ACC112 (cell line): ENCODE measurements around the gene TMEM95.

Experiments used
- H2AFZ ChIP-seq: fragments of 200-600 bp; sonication (generic); one replicate; pipeline ENCODE4 v1.6.0; 2017; ENCODE audit warnings: antibody characterized with exemption, low read length; ENCODE audit not compliant: unreplicated experiment
- H3K27ac ChIP-seq: fragments of 200-600 bp; sonication (generic); 2 replicates; pipeline ENCODE4 v1.5.1; 2014; ENCODE audit warnings: low read depth, mild to moderate bottlenecking, antibody characterized with exemption, low read length, moderate library complexity
- H3K27me3 ChIP-seq: fragments of 200-600 bp; sonication (generic); 2 replicates; pipeline ENCODE4 v1.6.1; 2014; ENCODE audit warnings: mild to moderate bottlenecking, antibody characterized with exemption, low read length, moderate library complexity, mixed read lengths; ENCODE audit not compliant: insufficient read depth
- H3K36me3 ChIP-seq: fragments of 200-600 bp; sonication (generic); 2 replicates; pipeline ENCODE4 v1.6.1; 2016; ENCODE audit warnings: mild to moderate bottlenecking, antibody characterized with exemption, low read length, moderate library complexity, mixed read lengths; ENCODE audit not compliant: insufficient read depth
- H3K4me1 ChIP-seq: fragments of 200-600 bp; sonication (generic); one replicate; pipeline ENCODE4 v1.6.1; 2016; ENCODE audit warnings: low read length, mixed read lengths; ENCODE audit not compliant: insufficient read depth, unreplicated experiment, control insufficient read depth
- H3K4me3 ChIP-seq: fragments of 200-600 bp; sonication (generic); 2 replicates; pipeline ENCODE4 v1.5.1; 2014; ENCODE audit warnings: mild to moderate bottlenecking, low read depth, low read length
- H3K79me2 ChIP-seq: fragments of 200-600 bp; sonication (generic); one replicate; pipeline ENCODE4 v1.6.0; 2016; ENCODE audit warnings: low read length; ENCODE audit not compliant: control insufficient read depth, unreplicated experiment, insufficient read depth

The TMEM95 gene

GRCh38 chr17:7347630-7348477 lies 7.1 kb upstream of the TMEM95 start:
- Histone ChIP-seq H2AFZ (no peak overlapping the region), H3K36me3 (no peaks in the 10 kb centered on the region), H3K27ac (no peak overlapping the region), H3K27me3 (peaks cover 10% of the 10 kb centered on the region; the same call in 1 of the 2 replicates), H3K4me1 (peaks cover 12% of the 10 kb centered on the region), H3K4me3 (no peak overlapping the region), H3K79me2 (peaks cover 15% of the 10 kb centered on the region)

DNA sequence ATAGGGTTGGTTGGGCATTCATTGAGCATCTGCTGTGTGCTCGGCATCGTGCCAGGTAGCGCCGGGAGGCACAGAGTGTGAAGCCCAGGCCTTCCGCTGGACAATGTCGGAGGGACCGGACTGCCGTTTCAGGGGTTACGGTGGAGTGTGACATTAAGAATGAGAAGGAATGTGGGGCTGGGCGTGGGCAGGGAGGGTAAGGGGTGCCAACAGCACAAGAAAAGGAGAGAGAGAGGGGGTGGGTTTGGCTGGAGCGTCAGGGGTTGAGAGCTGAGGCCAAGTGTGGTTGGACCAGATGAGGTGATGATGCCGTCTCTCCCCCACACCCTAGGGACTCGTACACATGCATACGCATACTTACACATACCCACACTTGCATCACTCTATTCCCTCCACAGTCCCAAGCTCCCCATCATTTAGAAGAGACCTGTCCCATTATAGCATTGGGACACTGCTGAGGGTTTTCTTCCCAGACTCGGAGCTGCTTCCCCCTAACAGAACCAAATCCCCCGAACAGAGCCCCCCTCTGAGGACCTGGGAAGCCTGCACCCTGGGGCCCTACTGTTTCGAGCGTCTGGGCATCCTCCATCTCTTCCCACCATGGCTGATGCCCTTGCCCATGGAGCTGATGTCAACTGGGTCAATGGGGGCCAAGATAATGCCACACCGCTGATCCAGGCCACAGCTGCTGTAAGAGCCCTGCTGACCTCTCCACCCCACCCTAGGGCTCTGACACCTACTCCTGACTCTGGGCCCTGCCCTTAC lies 6.3 kb upstream of the TMEM95 start:
- no peak overlapping the region for H3K4me3 ChIP-seq
- H3K27ac ChIP-seq, result no peak overlapping the region
- H3K27me3 ChIP-seq, result peaks cover 3% of the 10 kb centered on the region; the same call in 1 of the 2 replicates
- H3K79me2 ChIP-seq, result peaks cover 23% of the 10 kb centered on the region
- peaks cover 21% of the 10 kb centered on the region for H3K4me1 ChIP-seq
- H2AFZ ChIP-seq, result no peak overlapping the region
- H3K36me3 ChIP-seq, result no peaks in the 10 kb centered on the region

GRCh38 chr17:7351665-7352502 lies 3.1 kb upstream of the TMEM95 start, which contains the start of gene KCTD11:
Gene KCTD11, plus strand, starts transcription at chr17:7352162.
- Histone ChIP-seq H3K36me3 (no peaks in the 10 kb centered on the region), H3K4me1 (peaks cover 41% of the 10 kb centered on the region), H2AFZ (peak within 1 kb of the TSS; percentile 39), H3K27me3 (no peaks in the 10 kb centered on the region), H3K79me2 (peaks cover 30% of the 10 kb centered on the region), H3K4me3 (peak within 1 kb of the TSS; percentile 85), H3K27ac (peak within 1 kb of the TSS; percentile 93)

DNA sequence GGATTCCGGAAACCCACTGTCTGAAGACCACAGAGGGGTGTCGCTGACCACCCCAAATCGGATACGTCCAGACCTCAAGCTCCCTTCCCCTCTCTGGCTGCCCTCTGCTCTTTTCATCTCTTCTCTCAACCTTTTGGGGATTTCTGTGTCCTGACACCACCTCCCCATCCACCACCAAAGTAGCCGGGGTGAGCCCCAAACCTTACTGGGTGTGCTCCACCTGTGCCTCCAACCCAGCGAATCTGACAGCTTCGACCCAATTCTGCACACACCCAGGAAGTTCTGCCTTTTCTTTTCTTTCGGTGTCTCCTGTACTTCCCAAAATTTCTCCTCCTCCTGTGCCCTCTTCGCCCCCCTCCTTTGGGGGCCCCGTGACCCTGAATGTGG lies 2.5 kb upstream of the TMEM95 start:
- no peaks in the 10 kb centered on the region for H3K27me3 ChIP-seq
- peaks cover 30% of the 10 kb centered on the region for H3K79me2 ChIP-seq
- H2AFZ ChIP-seq, result no peak overlapping the region
- peak overlapping the region; percentile 93 for H3K27ac ChIP-seq
- peak overlapping the region; percentile 85 for H3K4me3 ChIP-seq
- H3K36me3 ChIP-seq, result no peaks in the 10 kb centered on the region
- H3K4me1 ChIP-seq, result peaks cover 41% of the 10 kb centered on the region

DNA sequence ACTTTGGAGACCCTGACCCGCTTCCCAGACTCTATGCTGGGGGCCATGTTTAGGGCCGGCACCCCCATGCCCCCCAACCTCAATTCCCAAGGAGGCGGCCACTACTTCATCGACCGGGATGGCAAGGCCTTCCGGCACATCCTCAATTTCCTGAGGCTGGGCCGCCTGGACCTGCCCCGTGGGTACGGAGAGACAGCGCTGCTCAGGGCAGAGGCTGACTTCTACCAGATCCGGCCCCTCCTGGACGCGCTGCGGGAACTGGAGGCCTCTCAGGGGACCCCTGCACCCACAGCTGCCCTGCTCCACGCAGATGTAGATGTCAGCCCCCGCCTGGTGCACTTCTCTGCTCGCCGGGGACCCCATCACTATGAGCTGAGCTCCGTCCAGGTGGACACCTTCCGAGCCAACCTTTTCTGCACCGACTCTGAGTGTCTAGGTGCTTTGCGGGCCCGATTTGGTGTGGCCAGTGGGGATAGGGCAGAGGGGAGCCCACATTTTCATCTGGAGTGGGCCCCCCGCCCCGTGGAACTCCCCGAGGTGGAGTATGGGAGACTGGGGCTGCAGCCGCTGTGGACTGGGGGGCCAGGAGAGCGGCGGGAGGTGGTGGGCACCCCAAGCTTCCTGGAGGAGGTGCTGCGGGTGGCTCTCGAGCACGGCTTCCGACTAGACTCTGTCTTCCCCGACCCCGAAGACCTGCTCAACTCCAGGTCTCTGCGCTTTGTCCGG lies 1.9 kb upstream of the TMEM95 start:
- H3K4me3 ChIP-seq, result peak overlapping the region; percentile 85
- H3K27me3 ChIP-seq, result no peaks in the 10 kb centered on the region
- no peak overlapping the region for H2AFZ ChIP-seq
- H3K36me3 ChIP-seq, result no peaks in the 10 kb centered on the region
- H3K79me2 ChIP-seq, result peaks cover 30% of the 10 kb centered on the region
- no peak overlapping the region for H3K27ac ChIP-seq
- peaks cover 41% of the 10 kb centered on the region for H3K4me1 ChIP-seq

DNA sequence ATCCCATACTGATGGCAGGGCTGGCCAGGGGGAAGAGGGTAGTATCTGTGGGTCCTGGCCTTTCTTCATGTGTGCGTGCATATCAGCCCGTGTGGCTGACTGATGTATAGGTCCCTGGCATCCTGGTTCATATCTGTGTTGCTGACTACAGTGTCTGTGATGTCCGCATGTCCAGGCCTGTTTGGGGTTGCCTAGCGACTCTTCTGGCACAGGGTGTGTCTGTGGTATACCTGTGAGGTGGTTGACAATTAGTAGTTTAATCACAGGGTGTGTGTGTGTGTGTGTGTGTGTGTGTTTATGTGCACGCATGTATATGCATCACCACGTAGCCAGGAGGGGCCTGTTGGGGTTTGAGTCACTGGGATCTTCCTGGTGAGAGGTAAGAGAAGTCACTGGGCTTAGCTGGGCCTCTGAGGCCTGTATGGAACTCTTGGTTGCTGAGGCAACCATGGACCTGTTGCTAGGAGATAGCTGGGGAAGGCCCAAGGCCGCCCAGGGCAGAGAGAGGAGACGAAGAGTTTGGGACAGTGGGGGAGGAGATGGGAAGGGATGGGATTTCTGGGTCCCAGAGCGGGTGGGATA lies 603 bp upstream of the TMEM95 start:
- Histone ChIP-seq H3K4me1 (peaks cover 36% of the 10 kb centered on the region), H3K27ac (peak overlapping the region; percentile 52), H3K36me3 (no peaks in the 10 kb centered on the region), H2AFZ (no peak overlapping the region), H3K79me2 (peaks cover 30% of the 10 kb centered on the region), H3K4me3 (peak overlapping the region; percentile 85), H3K27me3 (no peaks in the 10 kb centered on the region)

- Histone ChIP-seq H3K4me3 (no peak overlapping the region), H2AFZ (no peak overlapping the region), H3K27me3 (no peaks in the 10 kb centered on the region), H3K4me1 (peaks cover 30% of the 10 kb centered on the region), H3K27ac (no peak overlapping the region), H3K79me2 (peaks cover 30% of the 10 kb centered on the region), H3K36me3 (no peaks in the 10 kb centered on the region)
Observed at GRCh38 chr17:7355573-7355972, 617 bp downstream of the TMEM95 start.

GRCh38 chr17:7356072-7356549 lies 1.2 kb downstream of the TMEM95 start:
- Histone ChIP-seq H3K36me3 (no peaks in the 10 kb centered on the region), H3K27ac (no peak overlapping the region), H3K79me2 (peaks cover 25% of the 10 kb centered on the region), H3K4me3 (no peak overlapping the region), H3K4me1 (peaks cover 30% of the 10 kb centered on the region), H2AFZ (no peak overlapping the region), H3K27me3 (no peaks in the 10 kb centered on the region)

- Histone ChIP-seq H3K27ac (no peak overlapping the region), H3K36me3 (no peaks in the 10 kb centered on the region), H3K27me3 (no peaks in the 10 kb centered on the region), H2AFZ (no peak overlapping the region), H3K79me2 (peaks cover 23% of the 10 kb centered on the region), H3K4me1 (peaks cover 30% of the 10 kb centered on the region), H3K4me3 (no peak overlapping the region)
Observed at GRCh38 chr17:7356756-7357155, 1.8 kb downstream of the TMEM95 start.
